ENCODE data around the gene ATP13A4. TPM values are rescaled to one million over a fixed set of nuclear protein-coding genes. Genes with fewer than 3 reads are reported as not detected.

Gene ATP13A4
- total and polyA plus RNA-seq, 2 of the 8 experiments (the other 6 are each of a cell fraction or from before 2014, with no cell fraction given), result 0.12 TPM; not detected in 1

GRCh38 chr3:193387596-193387995, 167.1 kb downstream of the ATP13A4 start (continued):
- TF ChIP-seq E2F6 (IDR thresholded peaks at IDR 0.05), result no peak
- TF ChIP-seq ASH2L (IDR thresholded peaks at IDR 0.05; ENCODE audit: low read length), result no peak
- TF ChIP-seq RXRA (IDR thresholded peaks at IDR 0.05; ENCODE audit: insufficient read depth, low read depth, low read length), result no peak
- no peak for TF ChIP-seq JUND (IDR thresholded peaks at IDR 0.05; ENCODE audit: low read length)
